Naive B cell (primary cell): ENCODE data around the gene UNK. TPM values are rescaled to one million over a fixed set of nuclear protein-coding genes. Genes with fewer than 3 reads are reported as not detected.

Experiments
- ATAC-seq, 2 donors: fragments of 150-1000 bp; cut with Tn5 transposase; 2 replicates each; pipeline ENCODE4 v1.10.0; 2021; ENCODE audit warnings: low read depth in 2 of 2, mild to moderate bottlenecking in 2 of 2, moderate library complexity in 2 of 2
- DNase-seq: peaks from one replicate; pipeline ENCODE4 v3.0.0; 2022
- H3K27ac Mint-ChIP-seq, 6 donors: one replicate each; pipeline ENCODE4 v1.8.0; 2020 to 2022; ENCODE audit warnings: mild to moderate bottlenecking in 6 of 6, mixed read lengths in 6 of 6, moderate library complexity in 5 of 6, inconsistent platforms in 2 of 6
- H3K27me3 Mint-ChIP-seq, 3 donors: one replicate each; pipeline ENCODE4 v1.8.0; 2021 to 2022; ENCODE audit warnings: mixed read lengths in 3 of 3, mild to moderate bottlenecking in 1 of 3
- H3K36me3 Mint-ChIP-seq, 2 donors: one replicate each; pipeline ENCODE4 v1.8.0; 2020 to 2022; ENCODE audit warnings: mixed read lengths in 2 of 2, inconsistent platforms in 1 of 2, mild to moderate bottlenecking in 1 of 2
- H3K4me1 Mint-ChIP-seq, 3 donors: one replicate each; pipeline ENCODE4 v1.8.0; 2020 to 2022; ENCODE audit warnings: mixed read lengths in 3 of 3, inconsistent platforms in 1 of 3, mild to moderate bottlenecking in 1 of 3, moderate library complexity in 1 of 3
- H3K4me3 Mint-ChIP-seq, 8 donors: one replicate each; pipeline ENCODE4 v1.8.0; 2020 to 2022; ENCODE audit warnings: mild to moderate bottlenecking in 8 of 8, mixed read lengths in 8 of 8, moderate library complexity in 8 of 8, inconsistent platforms in 2 of 8
- H3K9me3 Mint-ChIP-seq, 7 donors: one replicate each; pipeline ENCODE4 v1.8.0; 2020 to 2022; ENCODE audit warnings: mixed read lengths in 7 of 7, mild to moderate bottlenecking in 5 of 7, inconsistent platforms in 2 of 7, moderate library complexity in 1 of 7
- polyA plus RNA-seq, 6 donors: library from polyadenylated mRNA; unstranded; fragments of 300-500 nt; fragmentation: Illumina TruSeq; gene quantifications; one replicate each; pipeline ENCODE4 v1.2.3, GENCODE V29; 2021; ENCODE audit warnings: low read depth in 6 of 6

UNK gene
- polyA plus RNA-seq, 6 donors from 2014 or later, result 31.1 to 50.1 (median 37.7) TPM

GRCh38 chr17:75779987-75780889, 4.4 kb upstream of the UNK start:
- DNase-seq (no peak), ATAC-seq (no peak)
- peaks cover 36 to 61% (median 57%) of the 10 kb centered on the region in 3 donors for H3K4me1 Mint-ChIP-seq
- peaks cover 0 to 5% (median 0%) of the 10 kb centered on the region in 3 donors for H3K27me3 Mint-ChIP-seq
- H3K36me3 Mint-ChIP-seq, result peaks cover 19 to 20% of the 10 kb centered on the region in 2 donors
- peak overlapping the region; percentile 99 to 100 (median 100) for H3K27ac Mint-ChIP-seq
- peak overlapping the region in 7 of 8 donors; percentile 95 to 99 (median 97) for H3K4me3 Mint-ChIP-seq
- peaks cover 0 to 6% (median 2%) of the 10 kb centered on the region in 7 donors for H3K9me3 Mint-ChIP-seq

- Mint-ChIP-seq H3K4me1 (peaks cover 32 to 52% (median 42%) of the 10 kb centered on the region in 3 donors), H3K9me3 (peaks cover 0 to 6% (median 2%) of the 10 kb centered on the region in 7 donors), H3K27ac (peak overlapping the region; percentile 100), H3K27me3 (peaks cover 0 to 5% (median 0%) of the 10 kb centered on the region in 3 donors), H3K36me3 (peaks cover 6 to 14% of the 10 kb centered on the region in 2 donors), H3K4me3 (peak overlapping the region; percentile 45 to 98 (median 92))
- ATAC-seq, result peak; percentile 21
- DNase-seq, result peak; percentile 71
Measured at GRCh38 chr17:75783069-75783783, 1.4 kb upstream of the UNK start.

- Mint-ChIP-seq H3K4me3 (peak overlapping the region; percentile 85 to 98 (median 96)), H3K27ac (peak overlapping the region; percentile 100), H3K4me1 (peaks cover 28 to 47% (median 36%) of the 10 kb centered on the region in 3 donors), H3K9me3 (peaks cover 0 to 6% (median 2%) of the 10 kb centered on the region in 7 donors), H3K36me3 (peaks cover 0 to 8% of the 10 kb centered on the region in 2 donors), H3K27me3 (peaks cover 0 to 5% (median 0%) of the 10 kb centered on the region in 3 donors)
- no peak for ATAC-seq
- DNase-seq, result no peak
Measured at GRCh38 chr17:75783803-75784472, 668 bp upstream of the UNK start.

GRCh38 chr17:75785016-75785890, 647 bp downstream of the UNK start:
- H3K27me3 Mint-ChIP-seq, result no peaks in the 10 kb centered on the region
- peaks cover 21 to 44% (median 27%) of the 10 kb centered on the region in 3 donors for H3K4me1 Mint-ChIP-seq
- H3K27ac Mint-ChIP-seq, result peak overlapping the region; percentile 100
- H3K4me3 Mint-ChIP-seq, result peak overlapping the region; percentile 85 to 98 (median 96)
- H3K36me3 Mint-ChIP-seq, result no peaks in the 10 kb centered on the region
- ATAC-seq (peak; percentile 64 to 67), DNase-seq (no peak)
- H3K9me3 Mint-ChIP-seq, result peaks cover 0 to 2% (median 0%) of the 10 kb centered on the region in 7 donors

- peaks cover 0 to 3% of the 10 kb centered on the region in 2 donors for H3K36me3 Mint-ChIP-seq
- no peak overlapping the region for H3K4me3 Mint-ChIP-seq
- H3K27me3 Mint-ChIP-seq, result no peaks in the 10 kb centered on the region
- DNase-seq, result no peak
- H3K9me3 Mint-ChIP-seq, result no peaks in the 10 kb centered on the region
- no peak overlapping the region for H3K27ac Mint-ChIP-seq
- H3K4me1 Mint-ChIP-seq, result peaks cover 2 to 25% (median 4%) of the 10 kb centered on the region in 3 donors
- no peak for ATAC-seq
Measured at GRCh38 chr17:75791254-75791653, 6.6 kb downstream of the UNK start.

GRCh38 chr17:75793460-75793859, 8.9 kb downstream of the UNK start:
- no peak for ATAC-seq
- H3K36me3 Mint-ChIP-seq, result peaks cover 0 to 7% of the 10 kb centered on the region in 2 donors

GRCh38 chr17:75795820-75796607, 11.4 kb downstream of the UNK start:
- DNase-seq, result no peak
- ATAC-seq, result no peak
- Mint-ChIP-seq H3K9me3 (no peaks in the 10 kb centered on the region), H3K27ac (peak overlapping the region in 1 of 6 donors; percentile 24), H3K4me3 (no peak overlapping the region), H3K36me3 (peaks cover 0 to 13% of the 10 kb centered on the region in 2 donors), H3K4me1 (peaks cover 5 to 15% (median 9%) of the 10 kb centered on the region in 3 donors), H3K27me3 (no peaks in the 10 kb centered on the region)

More at GRCh38 chr17:75793460-75793859, 8.9 kb downstream of the UNK start:
- Mint-ChIP-seq H3K9me3 (no peaks in the 10 kb centered on the region), H3K27me3 (no peaks in the 10 kb centered on the region), H3K27ac (peak overlapping the region in 1 of 6 donors; percentile 9), H3K4me1 (peaks cover 0 to 18% (median 0%) of the 10 kb centered on the region in 3 donors), H3K4me3 (no peak overlapping the region)
- DNase-seq, result no peak

GRCh38 chr17:75799402-75799801, 14.8 kb downstream of the UNK start:
- Mint-ChIP-seq H3K36me3 (peaks cover 0 to 10% of the 10 kb centered on the region in 2 donors), H3K4me1 (peaks cover 9 to 19% (median 15%) of the 10 kb centered on the region in 3 donors), H3K4me3 (no peak overlapping the region), H3K27me3 (no peaks in the 10 kb centered on the region), H3K9me3 (no peaks in the 10 kb centered on the region), H3K27ac (peak overlapping the region in 2 of 6 donors; percentile 13 to 92)
- ATAC-seq, result no peak
- no peak for DNase-seq

- DNase-seq, result no peak
- no peaks in the 10 kb centered on the region for H3K27me3 Mint-ChIP-seq
- H3K4me1 Mint-ChIP-seq, result peaks cover 17 to 21% (median 20%) of the 10 kb centered on the region in 3 donors
- H3K4me3 Mint-ChIP-seq, result no peak overlapping the region
- H3K36me3 Mint-ChIP-seq, result peaks cover 0 to 6% of the 10 kb centered on the region in 2 donors
- no peak for ATAC-seq
- H3K9me3 Mint-ChIP-seq, result no peaks in the 10 kb centered on the region
- H3K27ac Mint-ChIP-seq, result no peak overlapping the region
Measured at GRCh38 chr17:75803883-75804282, 19.3 kb downstream of the UNK start.

GRCh38 chr17:75806822-75807500, 22.4 kb downstream of the UNK start:
- H3K27ac Mint-ChIP-seq, result peak overlapping the region in 1 of 6 donors; percentile 70

GRCh38 chr17:75807861-75808260, 23.3 kb downstream of the UNK start:
- no peaks in the 10 kb centered on the region for H3K36me3 Mint-ChIP-seq
- H3K27me3 Mint-ChIP-seq, result no peaks in the 10 kb centered on the region
- H3K4me1 Mint-ChIP-seq, result peaks cover 14 to 17% (median 16%) of the 10 kb centered on the region in 3 donors
- H3K27ac Mint-ChIP-seq, result peak overlapping the region in 1 of 6 donors; percentile 16
- no peak for ATAC-seq
- no peaks in the 10 kb centered on the region for H3K9me3 Mint-ChIP-seq
- H3K4me3 Mint-ChIP-seq, result no peak overlapping the region
- no peak for DNase-seq

More at GRCh38 chr17:75806822-75807500, 22.4 kb downstream of the UNK start:
- Mint-ChIP-seq H3K9me3 (no peaks in the 10 kb centered on the region), H3K4me3 (no peak overlapping the region), H3K36me3 (no peaks in the 10 kb centered on the region), H3K4me1 (peaks cover 14 to 17% (median 16%) of the 10 kb centered on the region in 3 donors), H3K27me3 (no peaks in the 10 kb centered on the region)
- DNase-seq (no peak), ATAC-seq (no peak)
